HAP-1 (cell line): ENCODE results near the gene PTX4.
"Not testable (repeated sequence)": the region's sequence is repeated elsewhere in the genome, so short reads cannot be mapped to it uniquely, and the experiment has no call there.

Experiments
- DNase-seq, 2 experiments: peaks; one replicate each; pipeline ENCODE4 v3.0.0-alpha.2; 2016 to 2020; ENCODE audit warnings: low spot score in 2 of 2
- H3K27me3 ChIP-seq: fragments of 250-450 bp; sonication (Bioruptor Pico); 2 replicates; pipeline ENCODE4 v1.5.1; 2020; ENCODE audit warnings: low read depth, mild to moderate bottlenecking, moderate library complexity
- H3K36me3 ChIP-seq: fragments of 250-450 bp; sonication (Bioruptor Pico); replicated peaks from 2 replicates; pipeline ENCODE4 v1.5.1; 2020; ENCODE audit warnings: mild to moderate bottlenecking
- H3K4me1 ChIP-seq: fragments of 250-450 bp; sonication (Bioruptor Pico); 2 replicates; pipeline ENCODE4 v1.5.1; 2020; ENCODE audit warnings: mild to moderate bottlenecking
- H3K4me3 ChIP-seq: fragments of 250-450 bp; sonication (Bioruptor Pico); 2 replicates; pipeline ENCODE4 v1.5.1; 2020; ENCODE audit warnings: mild to moderate bottlenecking, moderate library complexity
- H3K9me3 ChIP-seq: fragments of 250-450 bp; sonication (Bioruptor Pico); 2 replicates; pipeline ENCODE4 v1.5.1; 2020; ENCODE audit warnings: mild to moderate bottlenecking, moderate library complexity
- in situ Hi-C: fragments of 300-500 bp; cut with MboI; formaldehyde crosslinking; loops from 3 replicates; pipeline ENCODE4 v1.14.3; 2020; ENCODE audit warnings: low sequenced_read_pairs, inconsistent platforms, mixed read lengths

The PTX4 gene

DNA sequence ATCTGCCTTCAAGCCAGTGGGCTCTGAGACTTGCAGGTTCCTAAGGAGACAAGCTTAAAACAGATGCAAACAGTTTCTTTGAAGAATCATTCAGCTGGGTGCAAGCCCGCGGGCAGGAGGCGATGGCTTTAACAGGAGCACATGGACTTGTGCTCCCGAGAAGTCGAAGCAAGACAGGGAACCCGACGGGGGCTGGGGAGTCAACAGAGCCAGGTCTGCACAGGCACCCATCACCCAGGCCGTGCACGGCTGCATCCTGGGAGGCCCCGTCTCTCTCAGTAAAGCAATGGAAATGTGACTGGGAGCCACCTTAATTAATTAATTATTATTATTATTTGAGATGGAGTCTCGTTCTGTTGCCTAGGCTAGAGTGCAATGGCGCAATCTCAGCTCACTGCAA lies 333 bp upstream of the PTX4 start:
- Histone ChIP-seq H3K4me1 (peaks cover 6% of the 10 kb centered on the region), H3K4me3 (no peak overlapping the region), H3K36me3 (peaks cover under 1% of the 10 kb centered on the region; the same call in 1 of the 2 replicates), H3K9me3 (no peaks in the 10 kb centered on the region), H3K27me3 (no peaks in the 10 kb centered on the region)
- DNase-seq, result no peak
- in situ Hi-C loops, result no loop called here

DNA sequence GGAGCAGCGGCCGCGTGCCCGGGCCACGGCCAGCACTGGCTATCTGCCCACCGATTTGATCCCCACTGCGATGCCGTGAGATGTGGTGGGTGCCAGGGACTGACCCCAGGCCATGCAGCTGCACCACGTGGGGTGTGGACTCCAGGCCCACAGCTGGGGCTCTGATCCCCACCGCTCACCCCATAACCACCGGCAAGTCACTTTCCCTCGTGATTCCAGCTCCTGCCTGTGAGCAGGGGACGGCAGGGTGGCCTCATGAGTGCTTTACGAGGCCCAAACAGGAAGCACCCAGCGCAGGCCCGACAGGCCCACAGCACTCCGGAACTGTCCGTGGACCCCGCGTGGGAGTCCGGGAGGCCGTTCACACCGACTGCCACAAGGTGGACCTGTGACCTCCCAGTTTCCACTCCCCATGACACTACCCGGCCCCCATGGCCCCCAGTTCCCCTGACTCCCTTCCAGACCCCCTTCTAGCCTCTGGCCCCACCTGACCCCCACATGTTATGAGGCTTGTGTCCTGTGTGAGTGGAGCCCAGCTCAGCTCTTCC lies 616 bp downstream of the PTX4 start:
- in situ Hi-C loops, result no loop called here
- H3K9me3 ChIP-seq, result no peaks in the 10 kb centered on the region
- no peak for DNase-seq
- no peak overlapping the region for H3K4me3 ChIP-seq
- no peaks in the 10 kb centered on the region for H3K27me3 ChIP-seq
- no peaks in the 10 kb centered on the region for H3K36me3 ChIP-seq
- H3K4me1 ChIP-seq, result peaks cover 6% of the 10 kb centered on the region

DNA sequence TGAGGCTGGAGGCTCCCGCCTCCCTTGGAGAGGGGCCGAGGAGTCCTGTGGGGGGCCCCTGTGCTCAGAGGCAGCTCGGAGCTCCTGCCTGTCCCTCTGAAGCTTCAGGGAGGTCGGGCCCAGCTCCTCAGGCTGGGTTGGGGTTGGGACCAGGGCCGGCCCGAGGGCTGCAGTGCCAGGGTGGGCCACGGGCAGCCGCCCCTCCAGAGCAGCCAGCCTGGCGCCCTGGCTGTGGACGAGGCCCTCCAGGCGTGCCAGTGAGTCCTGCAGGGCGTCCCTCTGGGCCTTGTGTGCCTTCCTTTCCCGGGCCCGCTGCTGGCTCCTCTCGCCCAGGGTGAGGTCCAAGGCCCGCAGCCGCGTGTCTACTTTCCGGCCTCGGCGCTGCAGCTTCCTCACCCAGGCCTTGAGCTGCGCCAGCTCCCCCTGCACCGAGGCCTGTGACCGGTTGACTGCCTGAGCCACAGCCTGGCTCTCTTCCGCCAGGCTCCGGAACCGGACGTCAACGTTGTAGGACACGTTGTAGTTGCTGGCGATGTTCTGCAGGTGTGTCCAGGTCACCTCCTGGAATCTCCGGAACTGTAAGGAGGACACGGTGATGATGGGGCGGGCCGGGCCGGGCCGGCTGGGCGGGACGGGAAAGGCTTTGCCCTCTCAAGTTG lies 1.2 kb downstream of the PTX4 start:
- peaks cover under 1% of the 10 kb centered on the region for H3K4me1 ChIP-seq
- H3K36me3 ChIP-seq, result no peaks in the 10 kb centered on the region
- no peak overlapping the region for H3K4me3 ChIP-seq
- in situ Hi-C loops, result no loop called here
- H3K9me3 ChIP-seq, result no peaks in the 10 kb centered on the region
- no peak for DNase-seq
- no peaks in the 10 kb centered on the region for H3K27me3 ChIP-seq

DNA sequence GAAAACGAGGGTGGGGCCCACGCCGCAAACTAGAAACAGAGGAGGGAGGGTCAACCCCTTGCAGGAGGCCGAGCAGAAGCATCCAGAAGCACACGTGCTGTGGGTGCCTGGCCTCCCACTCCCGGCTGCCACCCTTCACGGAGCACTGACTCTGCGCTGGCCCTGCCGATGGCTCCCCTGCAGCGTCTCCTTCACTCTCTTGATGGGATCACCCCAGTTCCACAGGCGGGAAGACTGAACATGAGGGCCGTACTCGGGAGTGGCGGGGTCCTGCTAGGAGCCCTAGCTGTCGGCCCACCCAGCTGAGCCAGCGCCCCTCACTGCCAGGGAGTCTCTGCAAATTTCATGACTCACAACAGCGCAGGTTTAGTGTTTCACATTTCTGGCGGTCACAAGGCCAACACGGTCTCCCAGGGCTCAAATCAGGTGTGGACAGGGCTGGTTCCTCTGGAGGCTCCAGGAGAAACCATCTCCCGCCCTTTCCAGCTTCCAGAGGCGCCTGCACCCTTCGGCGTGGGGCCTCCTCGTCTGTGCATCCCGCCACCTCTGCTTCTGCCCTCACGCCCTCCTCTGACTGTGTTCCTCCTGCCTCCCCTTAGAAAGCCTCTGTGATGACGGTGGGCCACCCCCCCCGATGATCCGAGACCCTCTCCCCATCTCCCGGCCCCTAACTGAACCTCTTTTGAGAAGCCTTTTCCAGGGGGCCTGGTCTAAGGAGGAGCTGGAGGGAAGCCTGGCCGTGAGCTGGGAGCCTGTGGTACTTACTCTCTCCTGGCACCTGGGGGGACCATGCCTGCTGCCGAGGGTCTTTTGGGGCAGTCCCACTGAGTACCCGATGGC lies 2.0 kb downstream of the PTX4 start:
- Histone ChIP-seq H3K27me3 (no peaks in the 10 kb centered on the region), H3K36me3 (no peaks in the 10 kb centered on the region), H3K4me3 (no peak overlapping the region), H3K9me3 (no peaks in the 10 kb centered on the region), H3K4me1 (no peaks in the 10 kb centered on the region)
- DNase-seq, result no peak
- in situ Hi-C loops, result no loop called here

DNA sequence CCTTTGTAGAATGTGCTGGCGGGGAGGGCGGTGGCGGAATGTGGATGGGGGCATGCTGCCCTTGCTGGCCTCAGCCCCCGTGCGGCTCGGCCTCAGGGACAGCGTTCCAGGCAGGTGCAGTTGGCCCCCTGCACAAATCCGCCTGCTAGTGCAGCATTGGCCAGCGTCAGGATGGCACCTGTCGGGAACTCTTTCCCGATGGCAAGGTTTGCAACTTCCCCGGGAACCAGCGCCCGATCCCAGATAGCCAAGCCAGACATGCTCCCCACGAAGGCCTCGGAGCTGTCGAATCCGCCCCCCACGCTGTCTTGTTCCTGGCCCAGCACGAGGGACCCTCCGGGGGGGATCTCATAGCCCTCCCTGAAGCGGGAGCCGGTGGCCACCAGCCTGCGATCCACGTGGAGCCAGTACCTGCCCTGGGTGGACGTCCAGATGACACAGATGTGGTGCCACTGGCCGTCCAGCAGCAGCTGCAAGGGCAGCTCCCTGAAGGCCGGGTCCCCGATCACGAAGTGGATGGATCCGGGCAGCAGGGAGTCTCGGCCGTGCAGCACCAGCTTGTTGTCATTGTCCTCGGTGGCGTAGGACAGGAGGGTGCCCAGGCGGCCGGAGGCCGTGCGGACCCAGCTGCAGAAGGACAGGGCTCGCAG lies 2.8 kb downstream of the PTX4 start:
- H3K9me3 ChIP-seq, result no peaks in the 10 kb centered on the region
- no peaks in the 10 kb centered on the region for H3K4me1 ChIP-seq
- H3K27me3 ChIP-seq, result no peaks in the 10 kb centered on the region
- DNase-seq, result no peak
- in situ Hi-C loops, result no loop called here
- no peaks in the 10 kb centered on the region for H3K36me3 ChIP-seq
- H3K4me3 ChIP-seq, result no peak overlapping the region

DNA sequence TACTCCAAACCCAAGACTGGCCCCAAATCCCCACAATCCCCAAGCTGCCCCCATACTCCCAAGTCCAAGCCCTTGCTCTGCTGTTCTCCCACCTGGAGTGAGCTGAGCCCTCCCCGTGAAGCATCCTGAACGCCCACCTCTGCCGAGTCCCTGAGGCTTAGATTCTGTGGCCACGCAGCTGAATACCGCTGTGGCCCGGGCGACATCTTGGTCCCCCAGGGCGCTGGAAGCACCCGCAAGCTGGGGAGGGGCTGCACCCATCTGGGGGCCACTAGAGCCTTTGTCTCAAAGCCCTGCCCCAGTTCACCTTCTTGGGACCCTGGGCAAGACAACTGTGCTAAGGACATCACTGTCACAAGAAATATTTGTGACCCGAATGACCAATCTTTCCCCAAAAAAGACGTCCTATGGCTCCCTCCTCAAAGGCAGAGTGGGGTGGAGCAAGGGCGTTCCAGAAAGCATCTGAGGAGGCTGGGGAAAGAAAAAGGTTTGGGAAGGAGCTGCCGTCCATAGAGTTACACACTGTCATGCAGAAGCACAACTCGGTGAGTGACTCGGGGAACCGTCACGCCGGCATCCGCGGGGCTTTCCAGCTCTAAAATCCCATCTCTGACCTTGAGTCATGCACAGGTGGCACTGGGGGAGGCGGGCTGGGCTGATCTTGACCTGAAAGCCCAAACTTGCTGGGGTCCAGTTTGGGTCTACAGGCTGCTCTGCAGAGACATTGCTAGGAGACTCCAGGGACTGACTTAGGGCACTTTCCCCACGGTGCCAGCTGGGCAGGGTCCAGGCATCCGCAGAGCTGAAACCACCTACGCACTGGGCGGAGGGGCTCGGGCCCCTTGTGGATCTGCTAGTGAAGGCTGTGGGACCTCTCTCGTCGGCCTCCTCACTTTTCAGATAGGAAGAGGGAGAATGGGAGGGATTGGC lies 6.6 kb downstream of the PTX4 start:
- Histone ChIP-seq H3K9me3 (no peaks in the 10 kb centered on the region), H3K27me3 (no peaks in the 10 kb centered on the region), H3K4me3 (no peak overlapping the region), H3K4me1 (no peaks in the 10 kb centered on the region), H3K36me3 (no peaks in the 10 kb centered on the region)
- in situ Hi-C loops, result no loop called here
- no peak for DNase-seq

DNA sequence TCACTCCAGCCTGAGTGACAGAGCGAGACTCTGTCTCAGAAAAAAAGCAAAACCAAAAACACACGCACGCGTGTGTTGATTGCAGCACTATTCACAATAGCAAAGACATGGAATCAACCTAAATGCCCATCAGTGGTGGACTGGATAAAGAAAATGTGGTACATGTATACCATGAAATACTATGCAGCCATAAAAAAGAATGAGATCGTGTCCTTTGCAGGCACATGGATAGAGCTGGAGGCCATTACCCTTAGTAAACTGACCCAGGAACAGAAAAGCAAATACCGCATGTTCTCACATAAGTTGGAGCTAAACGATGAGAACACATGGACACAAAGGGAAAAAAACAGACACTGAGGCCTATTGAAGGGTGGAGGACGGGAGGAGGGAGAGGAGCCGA lies 9.8 kb downstream of the PTX4 start:
- in situ Hi-C loops, H3K27me3 ChIP-seq, DNase-seq, H3K36me3 ChIP-seq, H3K9me3 ChIP-seq, H3K4me3 ChIP-seq: not testable (repeated sequence)
- H3K4me1 ChIP-seq, result peaks cover 11% of the 10 kb centered on the region

DNA sequence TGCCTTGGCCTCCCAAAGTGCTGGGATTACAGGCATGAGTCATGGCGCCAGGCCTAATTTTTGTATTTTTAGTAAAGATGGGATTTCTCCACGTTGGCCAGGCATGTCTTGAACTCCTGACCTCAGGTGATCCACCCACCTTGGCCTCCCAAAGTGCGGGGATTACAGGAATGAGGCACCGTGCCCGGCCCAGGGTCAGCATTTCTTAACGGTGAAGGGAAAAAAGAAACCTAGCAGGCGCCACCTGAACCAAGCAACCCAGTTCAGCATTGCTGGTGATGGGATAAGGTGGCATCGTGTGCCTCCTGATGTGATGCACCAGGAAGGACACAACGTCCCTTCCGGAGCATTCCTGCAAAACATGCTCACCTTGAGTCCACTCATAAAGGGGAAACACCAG lies 11.7 kb downstream of the PTX4 start:
- Histone ChIP-seq H3K4me3 (no peak overlapping the region), H3K4me1 (peaks cover 16% of the 10 kb centered on the region), H3K27me3 (no peaks in the 10 kb centered on the region), H3K36me3 (no peaks in the 10 kb centered on the region), H3K9me3 (no peaks in the 10 kb centered on the region)
- no peak for DNase-seq
- in situ Hi-C loops, result no loop called here

DNA sequence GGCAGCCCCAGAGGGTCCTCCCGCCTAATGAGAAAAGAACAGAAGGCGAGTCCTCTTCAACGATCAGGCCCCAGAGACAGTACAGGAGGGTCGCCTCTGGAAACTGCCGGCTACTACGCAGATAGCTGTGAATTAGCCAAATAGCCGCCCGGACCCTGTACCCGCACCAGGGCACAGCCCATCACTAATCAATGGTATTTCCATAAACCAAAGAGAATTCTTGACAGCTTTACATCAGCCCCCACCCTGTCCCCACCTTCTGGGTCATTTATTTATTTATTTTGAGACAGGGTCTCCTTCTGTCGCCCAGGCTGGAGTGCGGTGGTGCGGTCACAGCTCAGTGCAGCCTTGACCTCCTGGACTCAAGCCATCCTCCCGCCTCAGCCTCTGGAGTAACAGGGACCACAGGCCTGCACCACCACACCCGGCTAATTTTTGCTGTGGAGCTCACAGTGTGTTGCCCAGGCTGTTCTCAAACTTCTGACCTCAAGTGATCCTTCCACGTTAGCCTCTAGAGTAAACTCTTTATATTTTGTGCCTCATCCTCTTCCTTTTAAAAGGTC lies 13.1 kb downstream of the PTX4 start:
- Histone ChIP-seq H3K27me3 (no peaks in the 10 kb centered on the region), H3K9me3 (no peaks in the 10 kb centered on the region), H3K4me3 (peak overlapping the region; percentile 55), H3K36me3 (no peaks in the 10 kb centered on the region), H3K4me1 (peaks cover 16% of the 10 kb centered on the region)
- no peak for DNase-seq
- in situ Hi-C loops, result no loop called here

DNA sequence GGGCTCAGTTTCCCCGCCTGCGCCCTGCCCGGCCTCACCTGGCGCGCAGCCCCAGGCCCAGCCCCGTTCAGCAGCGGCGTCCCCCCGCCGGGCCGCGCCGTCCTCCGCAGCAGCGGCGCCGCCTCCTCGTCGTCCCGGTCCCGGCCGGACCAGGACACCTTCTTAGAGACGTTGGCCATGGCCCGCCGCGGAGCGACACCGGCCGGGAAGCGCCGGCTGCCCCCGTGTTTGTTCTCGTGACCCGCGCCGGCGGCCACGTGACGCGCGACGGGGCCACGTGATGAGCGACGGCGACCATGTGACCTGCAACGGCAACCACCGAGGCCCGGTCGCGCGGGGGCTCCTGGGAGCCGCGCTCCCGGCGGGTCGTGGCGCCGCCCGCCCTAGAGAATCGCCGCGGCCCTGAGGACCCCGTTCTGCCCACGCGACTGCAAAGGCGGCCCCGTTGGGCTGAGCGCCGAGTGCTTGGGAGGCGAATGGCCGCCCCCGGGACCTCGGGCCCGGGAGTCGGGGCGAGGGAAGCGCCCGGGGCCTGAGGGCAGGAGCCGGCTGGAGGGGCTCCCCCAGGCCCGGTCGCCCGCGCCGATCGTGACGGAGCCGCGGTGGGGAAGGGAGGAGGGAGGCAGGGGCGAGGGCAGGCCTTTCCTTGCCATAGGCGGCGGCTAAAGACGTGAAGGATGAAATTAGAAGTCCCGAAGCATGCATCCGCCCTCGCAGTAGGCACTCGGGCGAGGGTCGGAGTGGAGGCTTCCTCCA lies 13.8 kb downstream of the PTX4 start, which contains the start of gene CLCN7:
TSS of gene CLCN7 (minus strand) at position 233 of the 756 bp plus-strand sequence. CDS start at position 179, 54 bp downstream.
- DNase-seq, result peak; percentile 64 to 90
- H3K27me3 ChIP-seq, result no peaks in the 10 kb centered on the region
- in situ Hi-C loops, result no loop called here

DNA sequence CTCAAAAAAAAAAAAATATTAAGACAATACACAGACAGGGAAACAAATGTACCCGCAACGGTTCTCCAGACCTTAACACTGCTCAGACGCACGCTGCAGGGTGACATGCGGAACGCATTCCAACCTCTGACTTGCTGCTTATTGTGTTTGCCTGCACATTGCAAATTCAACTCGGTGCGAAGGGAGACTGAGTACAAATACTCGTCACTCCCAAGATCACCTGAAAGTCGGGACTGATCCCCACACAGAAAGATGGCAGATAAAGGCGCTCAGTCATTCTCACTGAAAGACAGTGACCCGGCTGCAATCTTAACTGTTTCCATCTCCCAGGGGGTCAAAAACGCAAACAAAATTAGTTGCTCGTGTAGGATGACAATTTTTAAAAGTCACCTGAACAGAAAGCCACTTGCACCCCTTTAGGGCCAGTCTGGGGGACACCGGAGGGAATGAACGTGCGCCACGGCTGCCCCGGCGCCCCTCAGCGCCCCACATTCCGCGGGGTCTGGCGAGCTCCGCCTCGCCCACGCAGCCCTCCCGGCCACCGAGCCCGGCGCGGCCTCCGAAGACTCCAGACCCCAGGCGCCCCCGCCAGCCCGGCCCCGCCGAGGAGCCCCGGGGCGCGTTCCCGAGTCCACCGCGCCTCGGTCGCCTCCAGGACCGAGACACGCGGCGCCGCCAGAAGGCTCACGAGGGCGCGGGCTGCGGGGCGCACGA lies 14.5 kb downstream of the PTX4 start:
- DNase-seq, result no peak

More for the DNA sequence above, 13.8 kb downstream of the PTX4 start, which contains the start of gene CLCN7:
- peaks cover 16% of the 10 kb centered on the region for H3K4me1 ChIP-seq
- no peaks in the 10 kb centered on the region for H3K36me3 ChIP-seq
- H3K4me3 ChIP-seq, result peak within 1 kb of the TSS; percentile 55
- no peaks in the 10 kb centered on the region for H3K9me3 ChIP-seq

DNA sequence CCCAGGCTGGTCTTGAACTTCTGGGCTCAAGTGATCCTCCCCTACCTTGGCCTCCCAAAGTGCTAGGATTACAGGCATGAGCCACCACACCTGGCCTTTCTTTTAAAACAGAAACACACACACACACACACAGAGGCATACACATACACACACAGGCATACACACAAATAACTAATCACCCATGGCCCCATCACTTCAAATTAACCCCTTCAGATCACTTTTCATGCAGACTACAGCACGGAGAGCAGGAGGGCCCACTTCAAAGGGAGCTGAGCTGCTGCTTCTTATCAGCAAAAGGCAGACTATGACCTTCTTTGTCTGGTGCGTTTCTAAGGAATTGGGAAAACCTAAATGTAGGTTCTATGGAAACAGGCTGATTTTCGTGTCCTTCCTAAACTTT lies 15.8 kb downstream of the PTX4 start:
- Histone ChIP-seq H3K36me3 (no peaks in the 10 kb centered on the region), H3K4me1 (peaks cover 16% of the 10 kb centered on the region), H3K9me3 (no peaks in the 10 kb centered on the region), H3K27me3 (no peaks in the 10 kb centered on the region), H3K4me3 (no peak overlapping the region)
- in situ Hi-C loops, result no loop called here
- DNase-seq, result no peak

More for the DNA sequence above, 14.5 kb downstream of the PTX4 start:
- H3K36me3 ChIP-seq, result no peaks in the 10 kb centered on the region
- H3K4me3 ChIP-seq, result peak overlapping the region; percentile 55
- in situ Hi-C loops, result no loop called here
- no peaks in the 10 kb centered on the region for H3K27me3 ChIP-seq
- no peaks in the 10 kb centered on the region for H3K9me3 ChIP-seq
- H3K4me1 ChIP-seq, result peaks cover 16% of the 10 kb centered on the region
